ENCODE results near the gene LACC1. TPM values are rescaled to one million over a fixed set of nuclear protein-coding genes. Genes with fewer than 3 reads are reported as not detected.

LACC1 gene
- total RNA-seq, 1 experiment from 2014 or later, result 3.7 TPM

GRCh38 chr13:43911278-43911677 lies 31.6 kb downstream of the LACC1 start:
- Mint-ChIP-seq H3K9me3 (no peaks in the 10 kb centered on the region), H3K27ac (no peak overlapping the region), H3K36me3 (ENCODE audit: insufficient read depth in 1 of 3, low read depth in 3 of 3) (no peaks in the 10 kb centered on the region), H3K27me3 (ENCODE audit: low read depth) (no peaks in the 10 kb centered on the region; the same call in 1 of the 2 replicates), H3K4me3 (no peak overlapping the region), H3K4me1 (peaks cover 0 to 3% of the 10 kb centered on the region in 2 experiments; a peak in 2 of 4 replicates)
- Histone ChIP-seq H2BK15ac (ENCODE audit: low read depth, low read length) (no peak overlapping the region), H3T11ph (ENCODE audit: low read length) (no peak overlapping the region), H3K4me2 (ENCODE audit: insufficient read depth, insufficient read length, low read length) (no peak overlapping the region), H3K27ac (ENCODE audit: insufficient read length, low read depth, low read length) (no peak overlapping the region), H2BK12ac (ENCODE audit: insufficient read length, low read depth, low read length) (no peak overlapping the region), H3K79me2 (ENCODE audit: insufficient read depth, low read length) (no peaks in the 10 kb centered on the region), H4K8ac (replicated peaks; ENCODE audit: insufficient read length, low read depth, low read length) (no peak overlapping the region), H2BK20ac (ENCODE audit: low read depth, low read length, poor library complexity, severe bottlenecking) (no peak overlapping the region), H3K9me3 (ENCODE audit: control insufficient read depth, low read depth, low read length) (no peaks in the 10 kb centered on the region), H3K79me1 (ENCODE audit: insufficient read depth, low read depth, low read length, poor library complexity, severe bottlenecking) (no peaks in the 10 kb centered on the region), H4K20me1 (ENCODE audit: control insufficient read depth, insufficient read depth, insufficient read length) (no peaks in the 10 kb centered on the region), H3K4ac (ENCODE audit: low read depth, low read length) (no peak overlapping the region), H3K56ac (ENCODE audit: insufficient read length, low read depth, low read length) (no peak overlapping the region), H4K91ac (ENCODE audit: insufficient read length, low read depth, low read length) (no peak overlapping the region), H3K23ac (ENCODE audit: insufficient read length, low read depth, low read length) (no peak overlapping the region), H3K27me3 (ENCODE audit: insufficient read depth, low read length) (no peaks in the 10 kb centered on the region; the same call in 1 of the 2 replicates), H3K9ac (ENCODE audit: extremely low read depth, insufficient read length, low read length) (no peak overlapping the region), H2AFZ (ENCODE audit: low read length) (no peak overlapping the region), H2AK5ac (ENCODE audit: insufficient read length, low read length) (no peak overlapping the region), H3K14ac (ENCODE audit: insufficient read depth, low read length) (no peak overlapping the region), H4K5ac (ENCODE audit: insufficient read length, low read depth, low read length) (no peak overlapping the region), H2BK120ac (ENCODE audit: low read depth, low read length, poor library complexity, severe bottlenecking) (no peak overlapping the region), H3K23me2 (ENCODE audit: insufficient read length, low read depth, low read length, poor library complexity, severe bottlenecking) (no peaks in the 10 kb centered on the region), H2BK5ac (ENCODE audit: insufficient read length, low read length) (no peak overlapping the region), H3K18ac (ENCODE audit: insufficient read length, low read depth, low read length) (no peak overlapping the region), H3K4me1 (ENCODE audit: insufficient read depth, low read length) (no peaks in the 10 kb centered on the region)
- DNase-seq, result no peak
- no CpG with 5 or more reads among the region's 2 CpGs for WGBS (ENCODE audit: extremely low coverage, insufficient read length, low lambda C conversion rate)
- TF ChIP-seq, protein P1, sequence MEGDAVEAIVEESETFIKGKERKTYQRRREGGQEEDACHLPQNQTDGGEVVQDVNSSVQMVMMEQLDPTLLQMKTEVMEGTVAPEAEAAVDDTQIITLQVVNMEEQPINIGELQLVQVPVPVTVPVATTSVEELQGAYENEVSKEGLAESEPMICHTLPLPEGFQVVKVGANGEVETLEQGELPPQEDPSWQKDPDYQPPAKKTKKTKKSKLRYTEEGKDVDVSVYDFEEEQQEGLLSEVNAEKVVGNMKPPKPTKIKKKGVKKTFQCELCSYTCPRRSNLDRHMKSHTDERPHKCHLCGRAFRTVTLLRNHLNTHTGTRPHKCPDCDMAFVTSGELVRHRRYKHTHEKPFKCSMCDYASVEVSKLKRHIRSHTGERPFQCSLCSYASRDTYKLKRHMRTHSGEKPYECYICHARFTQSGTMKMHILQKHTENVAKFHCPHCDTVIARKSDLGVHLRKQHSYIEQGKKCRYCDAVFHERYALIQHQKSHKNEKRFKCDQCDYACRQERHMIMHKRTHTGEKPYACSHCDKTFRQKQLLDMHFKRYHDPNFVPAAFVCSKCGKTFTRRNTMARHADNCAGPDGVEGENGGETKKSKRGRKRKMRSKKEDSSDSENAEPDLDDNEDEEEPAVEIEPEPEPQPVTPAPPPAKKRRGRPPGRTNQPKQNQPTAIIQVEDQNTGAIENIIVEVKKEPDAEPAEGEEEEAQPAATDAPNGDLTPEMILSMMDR (conservative IDR thresholded peaks at IDR 0.05), result no peak

Measured in H9 (cell line).